ENCODE measurements around the gene USPL1.
"Not testable (repeated sequence)": the region's sequence is repeated elsewhere in the genome, so short reads cannot be mapped to it uniquely, and the experiment has no call there.

USPL1 gene

DNA sequence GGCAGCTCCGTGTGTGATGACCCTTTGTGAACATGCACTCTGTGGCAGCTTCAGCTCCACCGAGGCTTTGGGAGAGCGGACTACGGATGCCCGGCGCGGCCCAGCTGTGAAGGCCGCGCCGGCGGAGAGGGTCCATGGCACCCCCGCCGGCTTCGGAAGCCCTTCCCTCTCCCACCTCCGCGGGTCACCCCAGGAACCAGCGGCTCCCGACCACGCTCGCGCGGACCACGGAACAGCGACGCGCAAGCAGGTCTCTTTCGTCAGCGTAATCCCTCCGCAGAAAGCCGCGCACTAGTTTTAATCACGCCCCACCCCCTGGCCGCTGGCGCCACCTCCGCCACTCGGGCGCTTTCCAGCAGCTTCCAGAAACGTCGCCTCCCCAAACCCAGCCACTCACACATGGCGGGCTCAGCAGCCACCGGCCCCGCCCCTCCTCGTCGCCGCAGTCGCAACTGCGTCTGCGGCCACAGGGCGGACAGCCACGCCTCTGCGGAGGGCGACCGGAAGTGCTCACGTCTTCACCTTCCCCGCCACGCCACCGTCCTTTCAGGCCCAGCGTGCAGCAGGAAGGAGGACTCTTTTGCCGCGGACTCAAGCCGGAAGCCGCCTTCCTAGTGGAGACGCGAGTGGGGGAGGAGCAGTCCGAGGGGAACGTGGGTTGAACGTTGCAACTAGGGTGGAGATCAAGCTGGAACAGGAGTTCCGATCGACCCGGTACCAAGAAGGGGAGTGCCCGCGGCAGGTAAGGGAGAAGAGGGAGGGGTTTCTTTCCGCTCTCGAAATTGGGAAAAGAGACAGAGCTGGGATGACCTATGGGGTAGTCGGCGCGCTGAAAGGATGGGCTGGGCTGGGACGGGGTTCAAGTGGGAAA lies at the start of gene USPL1:
TSS of gene USPL1 (plus strand) at position 606 of the 871 bp plus-strand sequence. CDS start 3,221 bp downstream, outside the sequence.
- DNase-seq (ENCODE audit: low read depth in 2 of 2): peak; percentile 99

DNA sequence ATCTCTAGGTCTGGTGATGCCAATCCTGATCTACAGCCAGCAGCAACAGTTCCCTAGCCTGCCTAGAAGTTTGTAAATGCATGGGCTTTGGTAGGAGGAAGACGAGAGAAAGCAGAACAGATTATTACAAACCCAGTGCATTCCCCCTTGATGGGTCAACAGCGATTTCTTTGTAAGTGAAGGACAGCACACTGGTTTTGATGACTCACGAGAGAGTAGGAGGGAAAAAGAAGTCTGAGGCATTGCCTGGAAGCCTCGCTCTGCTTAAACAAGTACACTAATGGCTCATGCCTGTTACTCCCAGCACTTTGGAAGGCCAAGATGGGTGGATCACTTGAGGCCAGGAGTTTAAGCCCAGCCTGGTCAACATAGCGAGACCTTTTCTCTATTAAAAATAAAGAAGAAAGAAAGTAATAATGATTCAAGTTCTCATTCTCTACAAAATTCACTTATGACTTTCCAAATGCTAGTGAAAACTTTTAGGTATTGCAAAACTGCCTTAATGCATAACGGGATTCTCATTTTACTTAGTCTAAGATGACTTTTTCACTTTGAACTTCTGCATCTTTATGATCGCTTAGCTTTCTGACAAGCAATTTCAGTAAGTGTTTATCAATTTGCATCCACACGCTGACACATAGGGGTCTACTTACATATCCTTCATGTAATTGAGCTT lies 47.7 kb upstream of the USPL1 start:
- peak; percentile 76 to 78 for DNase-seq (ENCODE audit: low read depth in 2 of 2)

DNA sequence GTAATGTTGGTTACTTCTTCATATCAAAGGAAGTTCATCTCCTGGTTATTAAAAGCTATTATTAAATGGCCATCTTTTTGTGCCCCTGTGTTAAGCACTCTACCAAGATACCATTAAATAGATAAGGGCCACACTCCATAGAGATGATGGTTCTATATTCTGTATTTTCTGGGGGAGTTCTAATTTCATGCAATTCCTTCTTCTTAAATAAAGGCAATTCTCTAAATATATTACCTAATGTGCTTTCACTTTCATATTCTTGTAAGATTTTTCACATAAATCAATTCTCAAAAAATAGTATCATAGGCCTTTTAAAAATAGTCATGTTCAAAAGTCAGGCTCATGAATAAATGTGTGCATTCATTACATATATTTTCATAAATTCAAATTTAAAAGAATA lies 47.0 kb upstream of the USPL1 start:
- no peak for DNase-seq (ENCODE audit: low read depth in 2 of 2)

DNA sequence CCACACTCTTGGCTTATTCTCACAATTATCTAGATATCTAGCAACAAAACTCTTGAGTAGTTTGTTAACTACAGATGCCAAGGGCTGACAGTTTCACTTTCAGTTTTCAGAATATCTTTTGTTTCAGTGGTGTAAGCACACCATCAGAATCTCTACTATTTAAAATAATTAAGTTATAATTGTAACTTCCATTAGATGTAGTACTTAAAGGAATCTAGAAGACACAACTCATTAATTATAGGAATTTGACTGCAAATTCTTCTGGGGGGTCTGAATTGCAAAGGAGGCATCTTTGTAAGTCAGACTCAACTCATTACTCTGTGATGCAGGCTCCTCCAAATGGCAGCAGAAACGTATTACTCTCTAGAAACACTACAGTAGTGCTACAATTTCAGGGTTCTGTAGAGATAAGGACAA lies 44.9 kb upstream of the USPL1 start:
- DNase-seq (ENCODE audit: low read depth in 2 of 2): peak in 1 of 2 experiments; percentile 33

GRCh38 chr13:30576528-30576927 lies 41.2 kb upstream of the USPL1 start:
- DNase-seq (ENCODE audit: low read depth in 2 of 2): no peak

- DNase-seq (ENCODE audit: low read depth in 2 of 2): peak in 1 of 2 experiments; percentile 34
These were observed 40.3 kb upstream of the USPL1 start for GRCh38 chr13:30577401-30577852.

- no peak for DNase-seq (ENCODE audit: low read depth in 2 of 2)
These were observed 36.7 kb upstream of the USPL1 start for GRCh38 chr13:30580852-30581502.

- DNase-seq (ENCODE audit: low read depth in 2 of 2): no peak
These were observed 36.1 kb upstream of the USPL1 start for GRCh38 chr13:30581582-30581981.

DNA sequence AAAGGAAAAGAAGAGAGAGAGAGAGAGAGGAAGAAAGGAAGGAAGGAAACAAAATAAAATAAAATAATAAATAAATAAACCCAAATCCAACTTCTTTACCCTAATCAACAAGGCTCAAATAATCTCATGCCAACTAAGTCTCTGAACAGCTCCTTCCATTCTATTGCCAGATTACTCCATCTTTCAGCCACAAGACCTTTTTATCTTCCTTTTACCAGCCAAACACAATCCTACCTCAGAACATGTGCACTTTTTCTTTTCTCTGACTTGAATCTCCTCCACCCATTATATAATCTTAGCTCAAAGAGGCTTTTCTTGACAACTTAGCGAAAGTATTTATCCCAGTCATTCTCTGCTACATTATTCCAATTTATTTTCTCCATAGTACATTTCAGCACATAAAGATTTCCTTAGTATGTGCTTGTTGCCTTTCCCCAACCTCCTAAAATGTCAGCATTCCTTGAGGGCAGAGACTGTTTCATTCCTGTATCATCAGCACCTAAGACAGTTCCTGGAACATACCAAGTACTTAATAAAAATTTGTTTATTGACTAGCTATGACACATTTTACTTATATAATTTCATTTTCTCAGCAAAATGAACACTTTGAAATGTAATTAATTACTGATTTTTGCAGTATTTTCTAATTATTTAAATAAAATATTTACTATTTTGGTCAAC lies 33.5 kb upstream of the USPL1 start:
- no peak for DNase-seq (ENCODE audit: low read depth in 2 of 2)

DNA sequence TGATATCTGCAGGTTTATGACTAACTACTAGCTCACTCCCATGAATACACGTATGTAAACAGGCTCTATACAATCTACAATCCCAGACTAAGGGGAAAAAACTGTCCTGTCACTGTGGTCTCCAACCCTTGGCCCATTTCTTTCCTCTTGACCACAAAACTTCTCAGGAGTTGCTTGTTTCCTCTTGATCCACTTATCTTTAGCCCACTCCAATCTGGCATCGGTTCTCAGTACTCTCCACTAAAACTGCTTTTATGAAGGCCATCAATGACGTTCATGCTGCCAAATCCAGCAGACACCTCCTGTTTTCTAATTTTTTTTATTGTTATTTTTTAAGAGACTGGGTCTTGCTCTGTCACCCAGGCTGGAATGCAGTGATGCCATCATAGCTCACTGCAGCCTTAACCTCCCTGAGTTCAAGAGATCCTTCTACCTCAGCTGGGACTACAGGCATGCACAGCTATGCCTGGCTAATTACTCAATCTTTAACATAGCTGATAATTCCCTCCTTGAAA lies 31.9 kb upstream of the USPL1 start:
- DNase-seq (ENCODE audit: low read depth in 2 of 2): no peak

DNA sequence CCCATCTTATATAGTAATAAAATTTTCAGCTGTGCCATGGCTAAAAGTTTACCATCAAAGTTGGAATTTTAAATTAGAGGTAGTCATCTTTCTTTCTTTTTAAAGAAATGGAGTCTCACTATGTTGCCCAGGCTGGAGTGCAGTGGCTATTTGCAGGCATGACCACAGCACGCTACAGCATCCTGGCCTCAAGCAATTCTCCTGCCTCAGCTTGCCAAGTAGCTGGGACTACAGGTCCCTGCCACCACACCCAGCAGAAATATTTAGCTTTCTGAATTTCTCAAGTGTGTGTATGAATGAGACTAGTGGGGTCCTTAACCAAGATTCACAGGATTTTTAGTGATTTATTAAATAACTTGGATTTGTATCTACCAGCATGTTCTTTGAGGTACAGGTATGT lies 30.5 kb upstream of the USPL1 start:
- DNase-seq (ENCODE audit: low read depth in 2 of 2): no peak

- DNase-seq (ENCODE audit: low read depth in 2 of 2): no peak
These were observed 30.0 kb upstream of the USPL1 start for GRCh38 chr13:30587739-30588138.

DNA sequence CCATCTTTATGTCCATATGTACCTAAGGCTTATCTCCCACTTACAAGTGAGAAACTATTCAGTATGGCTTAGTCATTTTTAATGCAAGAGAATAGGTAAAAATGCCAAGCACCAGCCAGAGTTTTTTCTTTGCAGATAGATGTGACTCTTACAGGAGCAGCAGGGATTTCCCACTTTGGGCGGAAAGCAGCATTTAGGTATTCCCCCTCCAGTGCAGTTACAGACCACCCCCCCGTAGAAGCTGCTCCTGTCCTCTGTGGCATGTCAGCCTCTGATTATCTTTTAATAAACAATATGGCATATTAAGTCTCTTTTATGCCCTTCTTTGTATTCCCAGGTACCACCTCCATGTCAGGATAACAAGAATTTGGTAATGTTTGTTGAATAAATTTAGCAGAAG lies 24.7 kb upstream of the USPL1 start:
- DNase-seq (ENCODE audit: low read depth in 2 of 2): no peak

- DNase-seq (ENCODE audit: low read depth in 2 of 2): no peak
These were observed 17.2 kb upstream of the USPL1 start for GRCh38 chr13:30600496-30600895.

- DNase-seq (ENCODE audit: low read depth in 2 of 2): no peak
These were observed 15.9 kb upstream of the USPL1 start for GRCh38 chr13:30601836-30602235.

GRCh38 chr13:30605052-30605451 lies 12.7 kb upstream of the USPL1 start:
- no peak for DNase-seq (ENCODE audit: low read depth in 2 of 2)

DNA sequence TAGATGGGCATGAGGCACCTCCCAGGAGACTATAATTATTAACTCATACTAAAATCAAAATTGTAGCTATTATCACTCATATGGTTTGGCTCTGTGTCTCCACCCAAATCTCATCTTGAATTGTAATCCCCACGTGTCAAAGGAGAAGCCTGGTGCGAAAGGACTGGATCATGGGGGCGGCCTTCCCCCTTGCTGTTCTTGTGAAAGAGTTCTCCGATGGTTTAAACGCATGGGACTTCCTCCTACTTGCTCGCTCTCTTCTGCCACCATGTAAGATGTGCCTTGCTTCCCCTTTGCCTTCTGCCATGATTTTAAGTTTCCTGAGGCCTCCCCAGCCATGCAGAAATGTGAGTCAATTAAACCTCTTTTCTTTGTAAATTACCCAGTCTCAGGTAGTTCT lies 10.5 kb upstream of the USPL1 start:
- DNase-seq (ENCODE audit: low read depth in 2 of 2): not testable (repeated sequence)

- DNase-seq (ENCODE audit: low read depth in 2 of 2): no peak
These were observed 9.8 kb upstream of the USPL1 start for GRCh38 chr13:30607908-30608307.

DNA sequence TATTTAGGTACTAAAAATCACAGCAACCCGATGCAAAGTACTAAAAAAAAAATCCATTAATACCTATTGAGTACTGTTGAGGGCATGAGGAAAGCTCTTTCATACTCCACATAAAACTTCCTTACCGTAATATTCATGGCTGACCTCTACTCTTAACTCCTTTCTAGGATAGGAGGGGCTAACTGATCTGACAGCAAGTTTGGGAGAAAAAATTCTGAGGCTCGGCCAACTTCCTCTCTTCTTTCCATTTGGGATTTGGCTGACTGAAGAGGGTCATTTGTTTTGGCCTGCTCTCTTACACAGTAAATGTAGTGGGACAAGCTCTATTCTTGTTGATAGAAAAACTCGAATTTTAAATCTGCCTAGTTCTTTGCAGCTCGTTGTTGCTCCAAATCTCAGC lies 9.4 kb upstream of the USPL1 start:
- no peak for DNase-seq (ENCODE audit: low read depth in 2 of 2)

- DNase-seq (ENCODE audit: low read depth in 2 of 2): no peak
These were observed 7.4 kb upstream of the USPL1 start for GRCh38 chr13:30610311-30610710.

DNA sequence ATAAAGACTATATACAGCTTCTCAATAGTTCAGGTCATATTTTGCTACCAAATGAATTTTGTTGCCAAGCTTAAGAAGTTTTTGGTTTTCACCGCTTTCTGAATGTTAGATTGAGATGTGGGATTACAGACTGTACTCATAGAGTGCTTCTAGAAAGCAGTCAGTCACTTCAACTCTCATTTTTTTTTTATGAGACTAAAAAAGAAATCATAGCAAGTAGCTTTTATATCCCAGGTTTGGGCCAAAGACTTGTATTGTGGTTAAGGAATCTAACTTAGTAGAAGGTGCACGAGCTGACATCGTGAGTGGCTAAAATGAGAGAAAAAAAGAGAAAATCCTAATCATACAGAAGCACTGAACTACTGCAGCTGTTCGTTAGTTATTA lies 2.2 kb upstream of the USPL1 start:
- no peak for DNase-seq (ENCODE audit: low read depth in 2 of 2)

Data from fibroblast of skin of left biceps (primary cell).